Lung (tissue), 12 donors: ENCODE data around the gene NPAS3. TPM values are rescaled to one million over a fixed set of nuclear protein-coding genes. Genes with fewer than 3 reads are reported as not detected.

Experiments used
- ATAC-seq: fragments of 200-7000 bp; cut with Tn5 transposase; one replicate; pipeline ENCODE4 v1.9.1; 2020; ENCODE audit warnings: moderate number of reproducible peaks; ENCODE audit not compliant: insufficient read depth, low FRiP score
- DNase-seq, 3 donors: peaks; one replicate each; pipeline ENCODE4 v3.0.0-alpha.2; 2013 to 2017
- H3K27ac ChIP-seq, 2 donors: one replicate each; pipeline ENCODE4 v1.5.1; 2013; ENCODE audit warnings: mild to moderate bottlenecking in 2 of 2, moderate library complexity in 2 of 2, control low read depth in 1 of 2, inconsistent platforms in 1 of 2, low read depth in 1 of 2, low read length in 1 of 2
- H3K27me3 ChIP-seq, 3 donors: one replicate each; pipeline ENCODE4 v1.5.1; 2013; ENCODE audit warnings: low read length in 2 of 3; ENCODE audit not compliant: control insufficient read depth in 3 of 3, insufficient read depth in 3 of 3
- H3K36me3 ChIP-seq, 4 donors: one replicate each; pipeline ENCODE4 v1.5.1; 2013; ENCODE audit warnings: low read length in 4 of 4, mild to moderate bottlenecking in 1 of 4, moderate library complexity in 1 of 4; ENCODE audit not compliant: control insufficient read depth in 4 of 4, insufficient read depth in 4 of 4
- H3K4me1 ChIP-seq, 5 donors: one replicate each; pipeline ENCODE4 v1.5.1; 2013; ENCODE audit warnings: low read length in 5 of 5, mild to moderate bottlenecking in 2 of 5, moderate library complexity in 1 of 5; ENCODE audit not compliant: control insufficient read depth in 5 of 5, insufficient read depth in 5 of 5
- H3K4me3 ChIP-seq: one replicate; pipeline ENCODE4 v1.5.1; 2013; ENCODE audit warnings: mild to moderate bottlenecking, control low read depth, moderate library complexity
- H3K9ac ChIP-seq, 2 donors: one replicate each; pipeline ENCODE4 v1.5.1; 2013; ENCODE audit warnings: low read length in 2 of 2, control low read depth in 1 of 2; ENCODE audit not compliant: insufficient read depth in 1 of 2
- H3K9me3 ChIP-seq, 4 donors: one replicate each; pipeline ENCODE4 v1.5.1; 2013; ENCODE audit warnings: low read length in 3 of 4, mild to moderate bottlenecking in 1 of 4, moderate library complexity in 1 of 4; ENCODE audit not compliant: control insufficient read depth in 4 of 4, insufficient read depth in 3 of 4
- CTCF ChIP-seq: IDR thresholded peaks from 2 replicates; pipeline ENCODE4 v1.5.1; 2012; ENCODE audit warnings: mild to moderate bottlenecking; ENCODE audit errors: control extremely low read depth, extremely low read depth
- WGBS, 2 donors: extraction: QIAGEN DNeasy Blood & Tissue Kit; methylation state at CpG; one replicate each; pipeline ENCODE4 v1.1.7; 2013; 5-methylcytosine and 5-hydroxymethylcytosine counted together
- polyA plus RNA-seq, 2 donors: library from polyadenylated mRNA; stranded (reverse); fragments of 200-250 nt; gene quantifications; one replicate each; pipeline ENCODE4 v1.2.1, GENCODE V29; 2013
- total RNA-seq, 2 donors: library from RNA; depleted of rRNA in 1 of 2; stranded (reverse); fragments of >200 nt in 1 of 2; gene quantifications; one replicate each; pipeline ENCODE4 v1.2.1, GENCODE V29; 2014 to 2021
- donor health status: control.
- donor health status: control.
- donor health status: Bipolar disorder and iron deficiency.
- donor health status: healthy.
- donor health status: DM: yes; HTN: yes; CAD: no.

NPAS3 gene
- total and polyA plus RNA-seq, 4 donors, result 0.13 to 0.48 (median 0.33) TPM

DNA sequence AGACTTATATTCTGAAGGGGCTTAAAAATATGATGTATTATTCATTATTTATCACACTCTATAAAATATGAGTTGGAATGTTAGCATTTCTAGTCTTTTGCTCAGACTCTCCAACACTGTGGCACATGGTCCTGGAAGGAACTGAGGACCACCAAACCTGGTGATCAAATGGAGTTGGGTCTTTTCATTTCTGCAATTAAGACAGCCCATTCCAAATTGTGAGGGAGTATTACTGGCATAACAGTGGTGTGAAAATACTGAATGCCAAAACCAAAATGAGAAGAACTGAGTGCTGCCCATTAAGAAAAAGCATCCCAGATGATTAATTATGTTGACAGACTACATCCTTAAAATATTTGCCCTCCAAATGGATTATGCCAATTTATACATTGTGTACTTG is 90.8 kb downstream of the NPAS3 start:
- H3K9me3 ChIP-seq, result peaks cover 0 to 3% (median 0%) of the 10 kb centered on the region in 4 donors
- TF ChIP-seq CTCF, result no peak
- DNase-seq (no peak), ATAC-seq (no peak)
- H3K4me3 ChIP-seq, result no peak overlapping the region
- peaks cover 0 to 23% (median 0%) of the 10 kb centered on the region in 5 donors for H3K4me1 ChIP-seq
- H3K27ac ChIP-seq, result no peak overlapping the region
- no peaks in the 10 kb centered on the region for H3K36me3 ChIP-seq
- no peak overlapping the region for H3K9ac ChIP-seq
- no peaks in the 10 kb centered on the region for H3K27me3 ChIP-seq

- no peak for TF ChIP-seq CTCF
- Histone ChIP-seq H3K9ac (no peak overlapping the region), H3K27me3 (no peaks in the 10 kb centered on the region), H3K4me1 (peaks cover 0 to 32% (median 3%) of the 10 kb centered on the region in 5 donors), H3K9me3 (peaks cover 0 to 2% (median 0%) of the 10 kb centered on the region in 4 donors), H3K4me3 (no peak overlapping the region), H3K36me3 (no peaks in the 10 kb centered on the region), H3K27ac (no peak overlapping the region)
- ATAC-seq, result no peak
- 80 to 87% methylated on average over 4 of the region's 4 CpGs for WGBS, 2 donors
- peak in 2 of 3 donors; percentile 31 to 42 for DNase-seq
Observed at GRCh38 chr14:33030386-33030785, 91.7 kb downstream of the NPAS3 start.

- WGBS, 2 donors, result 73 to 81% methylated on average over 5 of the region's 5 CpGs
- no peaks in the 10 kb centered on the region for H3K27me3 ChIP-seq
Observed at GRCh38 chr14:33035416-33036194, 96.9 kb downstream of the NPAS3 start.

More at GRCh38 chr14:33035416-33036194, 96.9 kb downstream of the NPAS3 start:
- no peak for TF ChIP-seq CTCF
- H3K9me3 ChIP-seq, result no peaks in the 10 kb centered on the region
- DNase-seq (peak in 2 of 3 donors; percentile 81 to 89), ATAC-seq (no peak)
- H3K27ac ChIP-seq, result no peak overlapping the region
- peaks cover 0 to 29% (median 8%) of the 10 kb centered on the region in 5 donors for H3K4me1 ChIP-seq
- no peaks in the 10 kb centered on the region for H3K36me3 ChIP-seq
- no peak overlapping the region for H3K9ac ChIP-seq
- H3K4me3 ChIP-seq, result no peak overlapping the region
